GM18502 (cell line): ENCODE measurements around the gene SLC9A4.

Source experiments
- ATAC-seq: cut with Tn5 transposase; IDR thresholded peaks from one replicate; pipeline ENCODE4 v1.9.1; 2021; ENCODE audit warnings: mild to moderate bottlenecking; ENCODE audit not compliant: unreplicated experiment, poor library complexity

Gene SLC9A4

DNA sequence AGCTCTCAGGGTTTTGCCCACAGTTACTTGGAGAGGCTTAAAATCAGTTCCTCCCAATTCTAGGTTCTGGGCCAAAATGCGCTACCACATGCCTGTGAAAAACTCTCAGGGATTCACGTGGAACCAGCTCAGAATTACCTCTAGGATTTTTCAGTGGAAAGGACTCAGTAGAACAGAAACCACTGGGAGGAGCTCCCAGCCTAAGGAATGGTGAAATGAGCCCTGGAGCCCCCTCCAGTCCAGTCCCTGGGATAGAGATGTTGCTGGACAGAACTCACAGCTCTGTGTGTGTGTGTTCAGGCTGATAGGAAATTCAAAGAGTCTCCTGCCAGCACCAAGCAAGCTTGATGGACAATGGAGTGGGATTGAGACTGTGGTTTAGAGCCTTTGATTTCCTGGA, 21.1 kb upstream of the SLC9A4 start:
- ATAC-seq = no peak

DNA sequence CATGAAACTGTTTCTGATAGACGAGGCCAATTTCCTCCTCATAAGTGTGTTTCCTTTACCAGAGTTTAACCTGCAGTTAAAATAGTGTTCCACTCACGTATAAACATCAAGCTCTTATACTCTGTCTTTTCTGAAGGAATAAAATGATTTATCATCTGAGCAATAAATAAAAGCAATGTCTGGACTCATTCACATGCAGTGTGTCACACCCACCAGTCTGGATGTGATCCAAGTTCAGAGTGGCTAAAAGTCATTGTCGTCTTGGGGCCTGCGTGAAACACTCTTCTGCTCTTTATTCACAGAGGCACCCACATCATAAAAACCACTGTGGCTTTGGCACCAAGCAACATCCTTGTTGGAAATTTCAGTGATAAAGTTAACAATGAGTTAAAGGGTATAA, 19.5 kb upstream of the SLC9A4 start:
- ATAC-seq = no peak

DNA sequence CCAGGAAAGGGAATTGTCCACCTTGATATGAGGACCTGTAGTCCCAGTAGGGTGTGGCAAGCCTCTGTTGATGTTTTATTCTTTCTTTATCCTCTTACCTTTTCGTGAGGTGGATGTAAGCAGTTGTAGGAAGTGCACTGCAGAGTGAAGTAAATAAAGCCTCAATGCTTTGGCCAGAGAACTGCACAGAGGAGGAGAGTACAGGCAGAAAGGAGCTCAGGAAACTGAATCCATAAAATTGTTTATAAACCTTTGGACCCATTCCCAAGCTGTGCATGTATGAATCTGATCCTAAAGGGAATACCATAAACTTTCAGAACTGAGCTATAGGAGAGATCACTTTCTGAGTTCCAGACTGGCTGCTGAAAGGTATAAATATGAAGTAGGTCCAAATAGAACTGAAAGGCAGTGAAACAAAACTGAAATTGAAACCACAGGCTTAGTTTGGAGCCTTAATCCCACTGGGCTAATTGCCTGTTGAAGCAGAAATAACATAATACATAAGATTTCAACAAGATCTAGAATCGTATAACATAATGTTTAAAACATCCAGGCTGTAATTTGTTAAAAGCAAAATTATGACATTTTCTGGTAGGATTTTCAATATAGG, 17.9 kb upstream of the SLC9A4 start:
- ATAC-seq = no peak

DNA sequence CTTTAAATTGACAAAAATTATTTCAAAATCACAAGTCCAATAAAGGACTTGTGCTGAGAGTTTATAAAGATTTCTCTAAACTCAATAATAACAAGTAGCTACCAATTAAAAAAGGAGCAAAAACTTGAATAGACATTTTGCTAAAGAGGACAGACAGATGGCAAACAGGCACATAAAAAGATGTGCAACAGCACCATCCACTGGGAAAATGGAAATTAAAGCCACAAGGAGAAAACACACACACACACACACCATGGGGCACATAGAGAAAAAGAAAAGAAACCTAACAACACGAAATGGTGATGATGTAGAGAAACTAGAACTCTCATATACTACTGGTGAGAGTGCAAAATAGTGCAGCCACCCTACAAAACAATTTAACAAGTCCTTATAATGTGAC, 12.6 kb upstream of the SLC9A4 start:
- no peak for ATAC-seq

- no peak for ATAC-seq
Observed at GRCh38 chr2:102461188-102461587, 11.8 kb upstream of the SLC9A4 start.

- no peak for ATAC-seq
Observed at GRCh38 chr2:102463160-102463559, 9.9 kb upstream of the SLC9A4 start.

DNA sequence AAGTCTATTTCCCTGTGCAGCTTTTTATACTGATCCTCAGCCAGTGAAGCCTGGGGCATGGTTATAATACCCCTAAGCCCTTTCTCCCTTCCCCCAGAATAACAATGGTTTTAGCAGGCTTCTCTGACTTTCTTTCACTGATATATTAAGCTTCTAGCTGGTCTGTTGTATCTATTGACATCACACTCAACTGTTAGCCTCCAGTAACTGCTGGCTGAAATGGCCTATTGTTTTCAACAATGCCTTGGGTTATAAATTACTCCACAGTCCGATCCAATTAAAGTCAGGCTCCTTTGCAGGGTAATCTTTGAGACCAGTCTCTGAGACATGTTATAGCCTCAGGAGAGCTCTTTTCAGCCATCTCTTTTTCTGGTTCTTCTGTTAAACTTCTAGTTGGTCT, 2.9 kb upstream of the SLC9A4 start:
- ATAC-seq = no peak

DNA sequence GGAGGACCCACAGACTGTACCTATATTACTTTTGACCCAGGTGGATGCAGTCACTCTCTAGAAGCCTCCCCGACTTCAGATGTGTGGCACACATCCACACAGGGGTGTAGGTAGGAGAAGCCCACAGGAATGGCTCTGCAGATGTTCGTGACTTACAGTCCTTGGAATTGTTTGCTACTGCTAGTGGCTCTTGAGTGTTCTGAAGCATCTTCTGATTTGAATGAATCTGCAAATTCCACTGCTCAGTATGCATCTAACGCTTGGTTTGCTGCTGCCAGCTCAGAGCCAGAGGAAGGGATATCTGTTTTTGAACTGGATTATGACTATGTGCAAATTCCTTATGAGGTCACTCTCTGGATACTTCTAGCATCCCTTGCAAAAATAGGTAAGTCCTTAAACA, 605 bp downstream of the SLC9A4 start:
- ATAC-seq = no peak

DNA sequence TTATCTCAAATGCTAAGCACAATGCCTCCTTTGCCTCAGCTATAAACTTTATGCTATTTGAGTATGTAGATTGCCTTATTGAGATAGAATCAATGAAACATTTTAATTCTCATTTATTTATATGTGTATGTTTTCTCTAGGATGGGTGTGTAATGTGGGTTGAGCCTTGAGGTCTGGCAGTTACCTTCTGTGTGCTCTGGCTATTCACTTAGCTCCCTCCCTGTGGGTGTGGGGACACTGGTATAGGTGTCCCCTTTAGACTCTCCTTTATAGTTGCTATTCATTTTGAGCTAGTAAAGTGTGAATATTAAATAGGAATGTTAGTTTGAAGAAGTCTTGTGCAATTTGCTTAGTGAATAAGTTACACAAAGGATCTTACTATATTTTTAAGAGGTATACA, 1.8 kb downstream of the SLC9A4 start:
- ATAC-seq = no peak

DNA sequence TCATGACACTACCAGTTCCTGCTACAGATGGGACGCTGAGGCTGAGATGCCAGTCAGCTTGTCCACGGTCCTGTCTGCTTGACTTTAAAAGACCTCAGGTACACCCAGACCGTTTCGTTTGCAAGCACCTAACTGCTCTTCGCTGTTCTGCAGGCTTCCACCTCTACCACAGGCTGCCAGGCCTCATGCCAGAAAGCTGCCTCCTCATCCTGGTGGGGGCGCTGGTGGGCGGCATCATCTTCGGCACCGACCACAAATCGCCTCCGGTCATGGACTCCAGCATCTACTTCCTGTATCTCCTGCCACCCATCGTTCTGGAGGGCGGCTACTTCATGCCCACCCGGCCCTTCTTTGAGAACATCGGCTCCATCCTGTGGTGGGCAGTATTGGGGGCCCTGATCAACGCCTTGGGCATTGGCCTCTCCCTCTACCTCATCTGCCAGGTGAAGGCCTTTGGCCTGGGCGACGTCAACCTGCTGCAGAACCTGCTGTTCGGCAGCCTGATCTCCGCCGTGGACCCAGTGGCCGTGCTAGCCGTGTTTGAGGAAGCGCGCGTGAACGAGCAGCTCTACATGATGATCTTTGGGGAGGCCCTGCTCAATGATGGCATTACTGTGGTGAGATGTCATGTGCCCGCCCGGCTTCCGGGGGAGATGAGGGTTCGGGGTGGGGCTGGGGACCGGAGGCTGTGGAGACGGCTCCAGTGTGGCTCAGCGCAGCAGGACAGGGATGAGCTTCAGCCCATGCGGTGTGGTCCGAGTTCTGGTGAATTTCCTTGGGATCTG, 5.9 kb downstream of the SLC9A4 start:
- no peak for ATAC-seq

DNA sequence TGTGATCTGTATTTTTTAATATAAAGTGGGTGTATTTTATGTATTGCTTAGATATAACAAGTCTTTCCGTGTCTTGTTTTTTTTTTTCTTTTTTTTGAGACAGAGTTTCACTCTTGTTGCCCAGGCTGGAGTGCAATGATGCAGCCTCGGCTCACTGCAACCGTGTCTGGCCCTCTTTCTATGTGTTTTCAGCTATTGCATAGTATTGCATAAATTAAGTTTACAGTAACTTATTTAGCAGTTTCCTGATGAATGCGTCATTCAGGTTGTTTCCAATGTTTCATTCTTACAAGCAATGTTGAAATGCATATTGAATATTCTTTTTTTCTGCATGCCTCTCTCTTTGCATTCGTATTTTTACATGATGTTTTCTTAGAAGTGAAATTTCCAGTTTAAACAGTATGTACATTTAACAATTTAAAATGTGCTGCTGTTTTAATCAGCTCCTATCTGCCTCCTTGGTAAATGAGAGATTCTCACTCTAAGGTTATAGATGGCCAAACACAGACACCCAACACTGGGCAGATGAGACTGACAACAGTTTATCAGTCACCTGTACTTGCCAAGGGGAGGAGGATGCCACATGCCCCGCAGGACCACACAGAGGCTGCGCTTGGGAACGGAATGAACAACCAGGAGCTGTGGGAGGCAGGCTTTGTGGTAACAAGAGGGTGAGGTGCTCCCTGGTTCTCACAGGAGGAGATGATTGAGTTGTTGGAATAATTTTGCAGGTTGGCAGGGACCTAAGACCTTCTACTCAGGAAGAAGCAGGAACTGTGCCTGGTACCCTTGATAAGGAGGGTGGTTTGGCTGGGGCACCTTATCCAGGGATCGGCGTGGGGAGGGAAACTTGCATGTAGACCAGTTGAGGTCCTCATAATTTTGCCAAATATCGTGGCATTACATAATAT, 7.5 kb downstream of the SLC9A4 start:
- ATAC-seq = no peak

- no peak for ATAC-seq
Observed at GRCh38 chr2:102481931-102482330, 8.9 kb downstream of the SLC9A4 start.

- no peak for ATAC-seq
Observed at GRCh38 chr2:102483086-102483485, 10.1 kb downstream of the SLC9A4 start.

DNA sequence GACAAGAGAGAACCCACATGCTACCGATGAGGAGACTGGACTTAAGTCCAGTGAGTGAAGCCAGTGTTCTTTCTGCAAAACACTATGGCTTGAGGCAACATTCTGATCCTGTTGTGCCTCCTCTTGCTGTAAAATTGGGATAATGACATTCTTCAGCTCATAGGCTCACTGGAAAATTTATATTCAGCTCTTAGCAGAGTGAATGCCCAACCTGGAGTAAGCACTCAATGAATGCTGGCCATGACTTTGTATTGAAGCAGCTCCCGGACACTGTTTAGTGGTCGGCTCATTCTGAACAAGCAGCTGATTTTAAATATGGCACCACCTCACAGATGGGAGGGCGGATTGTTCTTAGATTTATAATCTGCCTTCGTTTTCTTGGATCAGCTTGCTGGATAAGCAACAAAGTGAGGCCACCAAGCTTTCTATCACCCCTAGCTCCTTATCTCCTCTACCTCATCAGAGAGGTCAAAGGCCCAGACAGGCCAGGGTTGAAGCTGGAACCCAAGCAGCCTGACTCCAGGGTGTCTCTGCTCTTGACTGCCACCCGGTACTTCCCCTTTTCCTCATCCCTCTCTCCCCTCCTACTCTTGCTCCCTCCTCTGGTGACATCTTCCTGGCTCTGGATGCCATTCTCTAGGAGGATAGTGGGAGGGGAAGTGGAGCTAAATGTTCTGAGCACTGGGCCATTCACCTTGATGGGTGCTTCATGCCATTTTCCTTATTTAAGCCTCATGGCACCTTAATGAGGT, 11.5 kb downstream of the SLC9A4 start:
- ATAC-seq = no peak

DNA sequence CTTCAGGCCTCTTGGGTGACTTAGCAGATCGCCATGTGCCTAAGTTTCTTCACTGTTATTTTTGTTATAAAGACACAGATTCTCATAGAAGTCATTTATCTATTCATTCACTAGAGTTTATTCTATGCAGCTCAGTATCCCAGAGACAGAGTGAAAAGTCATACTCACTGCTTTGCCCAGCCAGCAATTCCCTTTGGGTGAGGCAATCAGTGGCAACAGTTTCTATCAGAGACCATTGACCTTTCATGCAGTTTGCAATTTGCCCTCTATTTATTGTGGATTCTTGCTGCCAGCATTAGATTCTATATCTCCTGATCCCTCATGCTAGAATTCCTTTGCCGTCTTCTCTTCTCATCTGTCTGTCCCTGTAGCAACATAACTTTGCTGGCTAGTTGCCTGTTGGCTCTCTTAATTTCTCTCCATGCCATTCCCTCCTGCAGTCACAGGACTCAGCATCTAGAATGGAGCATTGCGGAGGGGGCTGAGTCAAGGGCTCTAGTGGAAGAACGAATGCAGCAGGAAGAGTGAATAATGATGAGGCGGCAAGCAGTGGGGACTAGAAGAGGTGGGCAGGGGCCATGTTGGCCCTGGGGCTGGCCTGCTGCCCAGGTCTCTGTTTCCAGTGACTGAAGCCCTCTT, 12.2 kb downstream of the SLC9A4 start:
- ATAC-seq = no peak

DNA sequence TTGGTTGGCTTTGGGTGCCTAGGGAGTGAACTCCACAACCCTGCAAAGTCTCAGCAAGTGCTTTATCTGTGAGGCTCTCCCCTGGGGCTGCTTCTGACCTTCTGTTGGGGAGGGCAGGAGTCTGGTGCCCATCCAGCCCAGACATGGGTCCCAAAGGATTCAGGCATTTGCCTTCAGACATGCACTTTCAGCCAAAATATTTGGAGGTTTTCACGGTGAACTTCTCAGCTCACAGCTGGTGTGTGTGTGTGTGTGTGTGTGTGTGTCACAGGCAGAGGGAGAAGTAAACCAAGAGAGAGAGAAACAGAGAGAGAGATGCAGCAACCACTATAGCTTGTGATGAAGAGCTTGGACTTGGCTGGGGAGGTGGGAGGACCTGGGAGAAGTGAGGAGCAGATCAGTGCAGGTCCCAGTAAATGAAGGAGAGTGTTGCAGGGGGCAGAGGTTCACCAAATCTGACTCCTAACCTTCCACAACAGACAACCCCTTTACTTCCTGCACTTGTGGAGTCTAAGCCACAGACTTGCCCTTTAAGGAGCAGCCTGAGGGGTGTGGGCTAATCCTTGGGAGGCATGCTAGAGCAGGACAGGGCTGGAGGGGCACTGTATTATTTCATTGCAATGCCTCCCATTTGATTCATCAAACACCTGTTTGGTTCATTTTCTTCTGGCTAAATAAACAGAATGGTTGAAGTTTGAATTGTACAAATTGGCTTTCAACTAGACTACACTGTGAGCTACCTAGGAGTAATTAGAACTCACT, 14.1 kb downstream of the SLC9A4 start:
- no peak for ATAC-seq

- ATAC-seq = no peak
Observed at GRCh38 chr2:102487761-102488462, 14.9 kb downstream of the SLC9A4 start.

DNA sequence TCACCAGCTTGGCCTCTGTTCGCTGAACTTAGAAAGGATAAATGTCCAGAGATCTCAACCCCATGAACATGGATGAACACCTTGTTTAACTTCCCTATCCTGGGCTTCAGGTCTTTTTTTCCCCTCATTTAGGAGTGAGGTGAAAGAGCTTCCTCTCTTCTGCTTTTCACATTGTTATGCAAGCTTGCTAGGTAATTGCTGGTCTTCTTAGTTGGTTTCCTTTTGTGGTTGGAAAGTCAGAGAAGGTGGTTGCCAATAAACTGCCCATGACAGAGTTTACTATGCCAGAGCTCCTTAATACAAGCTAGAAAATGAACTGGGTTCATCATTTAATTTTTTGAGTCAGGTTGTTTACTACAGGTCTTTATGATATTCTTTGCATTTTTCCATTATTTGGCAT, 16.6 kb downstream of the SLC9A4 start:
- ATAC-seq = no peak

DNA sequence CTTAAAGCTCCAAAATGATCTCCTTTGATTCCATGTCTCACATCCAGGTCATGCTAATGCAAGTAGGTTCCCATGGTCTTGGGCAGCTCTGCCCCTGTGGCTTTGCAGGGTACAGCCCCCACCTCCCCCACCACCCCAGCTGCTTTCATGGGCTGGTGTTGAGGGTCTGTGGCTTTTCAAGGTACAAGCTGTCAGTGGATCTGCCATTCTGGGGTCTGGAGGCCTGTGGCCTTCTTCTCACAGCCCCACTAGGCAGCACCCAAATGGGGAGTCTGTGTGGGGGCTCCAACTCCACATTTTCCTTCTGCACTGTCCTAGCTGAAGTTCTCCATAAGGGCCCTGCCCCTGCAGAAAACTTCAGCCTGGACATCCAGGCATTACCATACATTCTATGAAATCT, 19.0 kb downstream of the SLC9A4 start:
- ATAC-seq = no peak
